A549 (cell line): ENCODE measurements around the gene ZNF692.

ENCODE experiments used
- CBX8 ChIP-seq: fragments of 200-600 bp; sonication (generic); IDR thresholded peaks from 2 replicates; pipeline ENCODE4 v1.6.1; 2016
- CTCF ChIP-seq: fragments of >200 bp; sonication (Bioruptor Twin); formaldehyde crosslinking; IDR thresholded peaks from 3 replicates; pipeline ENCODE4 v1.5.1; 2016
- EP300 ChIP-seq, 2 experiments: fragments of >200 bp; sonication (Bioruptor Twin); formaldehyde crosslinking; IDR thresholded peaks; 2 replicates in 1 of 2; 3 replicates in 1 of 2; pipeline ENCODE4 v1.6.1; 2016 to 2017
- FOSL2 ChIP-seq, 2 experiments: fragments of 450-650 bp in 1 of 2; fragments of >200 bp in 1 of 2; sonication (Bioruptor Twin) in 1 of 2; formaldehyde crosslinking; IDR thresholded peaks; 2 replicates each; pipeline versions ENCODE4 v1.5.0 to v1.6.1; 2016 to 2020; ENCODE audit warnings: mild to moderate bottlenecking in 1 of 2, moderate library complexity in 1 of 2
- NFE2L2 ChIP-seq: fragments of 150-350 bp; conservative IDR thresholded peaks from 2 replicates; pipeline ENCODE4 v1.6.1; 2014; ENCODE audit warnings: low read length
- PBX3 ChIP-seq: IDR thresholded peaks from 2 replicates; pipeline ENCODE4 v1.6.1; 2012
- SMC3 ChIP-seq: fragments of >200 bp; sonication (Bioruptor Twin); formaldehyde crosslinking; IDR thresholded peaks from 3 replicates; pipeline ENCODE4 v1.6.1; 2018; ENCODE audit warnings: inconsistent platforms

GRCh38 chr1:248817065-248817464 lies 41.8 kb downstream of the ZNF692 start:
- TF ChIP-seq CTCF (no peak), EP300 (IDR thresholded peaks at IDR 0.05) (no peak), PBX3 (no peak), NFE2L2 (no peak), SMC3 (no peak), FOSL2 (IDR thresholded peaks at IDR 0.05) (no peak), FOSL2 (CRISPR knock-in tag; IDR thresholded peaks at IDR 0.05) (no peak), CBX8 (no peak)
